Measurements from ENCODE around the gene CWC27. TPM values are rescaled to one million over a fixed set of nuclear protein-coding genes. Genes with fewer than 3 reads are reported as not detected.

The CWC27 gene
- total and polyA plus RNA-seq, 9 of the 15 experiments (the other 6 are each of a cell fraction or from before 2014, with no cell fraction given) = 19.7 to 49.3 (median 38.3) TPM

DNA sequence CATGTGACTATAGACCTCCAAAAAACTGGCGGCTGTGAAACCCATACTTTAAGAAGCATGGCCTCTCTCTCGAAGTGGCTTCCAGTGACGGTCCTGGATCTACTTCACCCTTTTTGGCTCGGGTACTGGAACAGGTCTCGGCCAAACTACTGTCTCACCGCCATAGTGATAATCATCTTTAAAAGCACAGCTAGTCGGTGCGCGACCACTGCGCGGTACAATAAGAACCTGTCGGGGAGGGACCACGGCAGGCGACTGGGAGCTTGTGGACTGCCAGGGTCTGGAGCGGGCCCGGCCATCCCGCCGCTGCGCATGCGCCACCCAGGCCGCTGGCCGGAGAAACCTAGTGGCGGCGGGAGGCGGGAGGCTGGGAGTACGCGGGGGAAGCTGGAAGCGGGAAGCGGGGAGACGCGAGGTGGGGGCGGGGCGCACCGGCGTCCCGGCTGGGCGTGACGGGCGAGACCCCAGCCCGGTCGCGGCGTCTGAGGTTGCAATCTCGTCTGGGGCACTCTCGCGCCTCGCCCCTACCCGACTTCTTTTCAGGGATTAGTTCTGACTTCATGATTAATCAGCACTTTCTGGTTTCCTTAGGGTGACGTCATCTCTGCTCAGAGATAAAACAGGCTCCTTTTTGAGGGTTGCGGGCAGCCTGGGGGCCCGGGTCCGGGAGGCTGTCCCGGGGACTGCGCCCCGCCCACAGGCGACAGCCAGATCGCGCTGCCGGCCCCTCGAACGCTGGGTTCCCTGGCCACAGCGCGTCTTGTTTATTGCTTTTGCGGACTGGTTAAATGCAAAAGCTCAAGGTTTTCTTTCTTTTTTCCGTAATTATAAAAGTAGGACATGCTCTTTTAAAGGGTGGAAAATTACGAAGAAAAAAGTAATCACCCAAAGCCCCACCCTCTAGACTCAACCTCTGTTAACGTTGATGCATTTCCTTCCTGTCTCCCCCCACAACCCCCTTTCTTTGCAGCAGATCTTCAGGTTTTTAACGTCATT is 266.8 kb downstream of the CWC27 start (continued):
- TF ChIP-seq TEAD4 (IDR thresholded peaks at IDR 0.05; ENCODE audit: low read length) = peak; percentile 7; the same call in 1 of the 2 replicates
- no peak for TF ChIP-seq TEAD4 (CRISPR knock-in tag; IDR thresholded peaks at IDR 0.05; ENCODE audit: borderline replicate concordance)
- TF ChIP-seq CCAR2 (IDR thresholded peaks at IDR 0.05; ENCODE audit: low read depth, low read length) = no peak
- no peak for TF ChIP-seq KLF6 (CRISPR knock-in tag; IDR thresholded peaks at IDR 0.05; ENCODE audit: borderline replicate concordance)
- peak; percentile 88 for TF ChIP-seq GTF2E2 (tag; IDR thresholded peaks at IDR 0.05)
- 0 out of 2 replicates have a peak, but pooled peaks have one; percentile 18 for TF ChIP-seq ZNF445 (CRISPR knock-in tag; IDR thresholded peaks at IDR 0.05; ENCODE audit: low read depth)
- TF ChIP-seq HCFC1 (IDR thresholded peaks at IDR 0.05; ENCODE audit: low read depth, low read length) = no peak
- no peak for TF ChIP-seq PML (IDR thresholded peaks at IDR 0.05; ENCODE audit: low read length)
- TF ChIP-seq, protein P1, sequence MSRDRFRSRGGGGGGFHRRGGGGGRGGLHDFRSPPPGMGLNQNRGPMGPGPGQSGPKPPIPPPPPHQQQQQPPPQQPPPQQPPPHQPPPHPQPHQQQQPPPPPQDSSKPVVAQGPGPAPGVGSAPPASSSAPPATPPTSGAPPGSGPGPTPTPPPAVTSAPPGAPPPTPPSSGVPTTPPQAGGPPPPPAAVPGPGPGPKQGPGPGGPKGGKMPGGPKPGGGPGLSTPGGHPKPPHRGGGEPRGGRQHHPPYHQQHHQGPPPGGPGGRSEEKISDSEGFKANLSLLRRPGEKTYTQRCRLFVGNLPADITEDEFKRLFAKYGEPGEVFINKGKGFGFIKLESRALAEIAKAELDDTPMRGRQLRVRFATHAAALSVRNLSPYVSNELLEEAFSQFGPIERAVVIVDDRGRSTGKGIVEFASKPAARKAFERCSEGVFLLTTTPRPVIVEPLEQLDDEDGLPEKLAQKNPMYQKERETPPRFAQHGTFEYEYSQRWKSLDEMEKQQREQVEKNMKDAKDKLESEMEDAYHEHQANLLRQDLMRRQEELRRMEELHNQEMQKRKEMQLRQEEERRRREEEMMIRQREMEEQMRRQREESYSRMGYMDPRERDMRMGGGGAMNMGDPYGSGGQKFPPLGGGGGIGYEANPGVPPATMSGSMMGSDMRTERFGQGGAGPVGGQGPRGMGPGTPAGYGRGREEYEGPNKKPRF (IDR thresholded peaks at IDR 0.05; ENCODE audit: low read depth, low read length) = no peak
- peak; percentile 100 for TF ChIP-seq JUND (IDR thresholded peaks at IDR 0.05; ENCODE audit: borderline replicate concordance, low read depth, low read length)
- TF ChIP-seq JUND (tag; IDR thresholded peaks at IDR 0.05; ENCODE audit: borderline replicate concordance, low read depth, low read length) = peak; percentile 99
- TF ChIP-seq, protein P2, sequence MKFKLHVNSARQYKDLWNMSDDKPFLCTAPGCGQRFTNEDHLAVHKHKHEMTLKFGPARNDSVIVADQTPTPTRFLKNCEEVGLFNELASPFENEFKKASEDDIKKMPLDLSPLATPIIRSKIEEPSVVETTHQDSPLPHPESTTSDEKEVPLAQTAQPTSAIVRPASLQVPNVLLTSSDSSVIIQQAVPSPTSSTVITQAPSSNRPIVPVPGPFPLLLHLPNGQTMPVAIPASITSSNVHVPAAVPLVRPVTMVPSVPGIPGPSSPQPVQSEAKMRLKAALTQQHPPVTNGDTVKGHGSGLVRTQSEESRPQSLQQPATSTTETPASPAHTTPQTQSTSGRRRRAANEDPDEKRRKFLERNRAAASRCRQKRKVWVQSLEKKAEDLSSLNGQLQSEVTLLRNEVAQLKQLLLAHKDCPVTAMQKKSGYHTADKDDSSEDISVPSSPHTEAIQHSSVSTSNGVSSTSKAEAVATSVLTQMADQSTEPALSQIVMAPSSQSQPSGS (CRISPR knock-in tag; IDR thresholded peaks at IDR 0.05) = peak; percentile 96
- 0 out of 2 replicates have a peak, but pooled peaks have one; percentile 46 for TF ChIP-seq LCOR (CRISPR knock-in tag; IDR thresholded peaks at IDR 0.05)
- no peak for TF ChIP-seq HLTF (IDR thresholded peaks at IDR 0.05)
- no peak for TF ChIP-seq CAMTA2 (CRISPR knock-in tag; conservative IDR thresholded peaks at IDR 0.05)
- TF ChIP-seq ZNF830 (CRISPR knock-in tag; IDR thresholded peaks at IDR 0.05) = no peak
- 0 out of 2 replicates have a peak, but pooled peaks have one; percentile 45 for TF ChIP-seq ERF (CRISPR knock-in tag; IDR thresholded peaks at IDR 0.05)
- TF ChIP-seq STAT5A (IDR thresholded peaks at IDR 0.05; ENCODE audit: borderline replicate concordance, low read length) = no peak
- TF ChIP-seq L3MBTL2 (IDR thresholded peaks at IDR 0.05) = peak; percentile 89
- no peak for TF ChIP-seq GABPB1 (CRISPR knock-in tag; IDR thresholded peaks at IDR 0.05)
- TF ChIP-seq, protein P3, sequence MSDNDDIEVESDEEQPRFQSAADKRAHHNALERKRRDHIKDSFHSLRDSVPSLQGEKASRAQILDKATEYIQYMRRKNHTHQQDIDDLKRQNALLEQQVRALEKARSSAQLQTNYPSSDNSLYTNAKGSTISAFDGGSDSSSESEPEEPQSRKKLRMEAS (CRISPR knock-in tag; IDR thresholded peaks at IDR 0.05) = peak; percentile 84
- TF ChIP-seq CBX2 (IDR thresholded peaks at IDR 0.05; ENCODE audit: insufficient read depth, low read length, poor library complexity, severe bottlenecking) = no peak
- peak; percentile 74 for TF ChIP-seq ZKSCAN8 (CRISPR knock-in tag; IDR thresholded peaks at IDR 0.05)
- no peak for TF ChIP-seq ZFPM2 (CRISPR knock-in tag; IDR thresholded peaks at IDR 0.05)
- TF ChIP-seq CREB1 (IDR thresholded peaks at IDR 0.05) = peak; percentile 89
- TF ChIP-seq CREB1 (CRISPR knock-in tag; IDR thresholded peaks at IDR 0.05) = peak; percentile 87

Data from K562 (cell line).